MM.1S (cell line): ENCODE results near the gene RNF123.
"Not testable (repeated sequence)": the region's sequence is repeated elsewhere in the genome, so short reads cannot be mapped to it uniquely, and the experiment has no call there.

Experiments
- DNase-seq: peaks from one replicate; pipeline ENCODE4 v3.0.0-alpha.2; 2015
- H2AFZ ChIP-seq: fragments of 300-600 bp; sonication (generic); 2 replicates; pipeline ENCODE4 v1.6.0; 2016; ENCODE audit warnings: antibody characterized with exemption, low read length
- H3F3A ChIP-seq: fragments of 300-600 bp; sonication (generic); 2 replicates; pipeline ENCODE4 v1.6.1; 2016; ENCODE audit warnings: mild to moderate bottlenecking, antibody characterized with exemption, low read length, moderate library complexity, mixed read lengths; ENCODE audit not compliant: insufficient read depth
- H3K27ac ChIP-seq: fragments of 300-600 bp; sonication (generic); 2 replicates; pipeline ENCODE4 v1.5.1; 2016; ENCODE audit warnings: mild to moderate bottlenecking, low read length
- H3K27me3 ChIP-seq: fragments of 300-600 bp; sonication (generic); replicated peaks from 2 replicates; pipeline ENCODE4 v1.6.0; 2016; ENCODE audit warnings: low read length; ENCODE audit not compliant: insufficient read depth
- H3K36me3 ChIP-seq: fragments of 300-600 bp; sonication (generic); replicated peaks from 2 replicates; pipeline ENCODE4 v1.6.1; 2016; ENCODE audit warnings: mild to moderate bottlenecking, low read length, mixed read lengths; ENCODE audit not compliant: insufficient read depth
- H3K4me1 ChIP-seq: fragments of 300-600 bp; sonication (generic); 2 replicates; pipeline ENCODE4 v1.6.1; 2016; ENCODE audit warnings: low read length, mixed read lengths
- H3K4me2 ChIP-seq: fragments of 300-600 bp; sonication (generic); 2 replicates; pipeline ENCODE4 v1.6.0; 2016; ENCODE audit warnings: low read depth, low read length
- H3K4me3 ChIP-seq: fragments of 300-600 bp; sonication (generic); 2 replicates; pipeline ENCODE4 v1.5.1; 2016; ENCODE audit warnings: low read length, mixed read lengths
- H3K79me2 ChIP-seq: fragments of 300-600 bp; sonication (generic); 2 replicates; pipeline ENCODE4 v1.6.1; 2016; ENCODE audit warnings: mixed run types, low read length, mixed read lengths
- H3K9ac ChIP-seq: fragments of 300-600 bp; sonication (generic); 2 replicates; pipeline ENCODE4 v1.6.1; 2016; ENCODE audit warnings: low read length, mixed read lengths
- H3K9me2 ChIP-seq: fragments of 300-600 bp; sonication (generic); replicated peaks from 2 replicates; pipeline ENCODE4 v1.6.1; 2016; ENCODE audit warnings: mild to moderate bottlenecking, low read length, mixed read lengths; ENCODE audit not compliant: insufficient read depth
- H3K9me3 ChIP-seq: fragments of 300-600 bp; sonication (generic); replicated peaks from 2 replicates; pipeline ENCODE4 v1.6.1; 2016; ENCODE audit warnings: mild to moderate bottlenecking, low read length, mixed read lengths; ENCODE audit not compliant: insufficient read depth
- H4K20me1 ChIP-seq: fragments of 300-600 bp; sonication (generic); 2 replicates; pipeline ENCODE4 v1.6.1; 2016; ENCODE audit warnings: mild to moderate bottlenecking, low read length, moderate library complexity, mixed read lengths; ENCODE audit not compliant: insufficient read depth
- CTCF ChIP-seq: fragments of 300-600 bp; sonication (generic); IDR thresholded peaks from 2 replicates; pipeline ENCODE4 v1.5.1; 2016; ENCODE audit warnings: antibody characterized with exemption, low read length, mixed read lengths
- EZH2 ChIP-seq: fragments of 300-600 bp; sonication (generic); optimal IDR thresholded peaks from 2 replicates; pipeline ENCODE3; 2017; ENCODE audit warnings: low read depth, mild to moderate bottlenecking, antibody characterized with exemption, low read length, mixed read lengths
- EZH2phosphoT487 ChIP-seq: fragments of 300-600 bp; sonication (generic); IDR thresholded peaks from 2 replicates; pipeline ENCODE4 v1.6.1; 2018; ENCODE audit warnings: antibody characterized with exemption, low read length

RNF123 gene

DNA sequence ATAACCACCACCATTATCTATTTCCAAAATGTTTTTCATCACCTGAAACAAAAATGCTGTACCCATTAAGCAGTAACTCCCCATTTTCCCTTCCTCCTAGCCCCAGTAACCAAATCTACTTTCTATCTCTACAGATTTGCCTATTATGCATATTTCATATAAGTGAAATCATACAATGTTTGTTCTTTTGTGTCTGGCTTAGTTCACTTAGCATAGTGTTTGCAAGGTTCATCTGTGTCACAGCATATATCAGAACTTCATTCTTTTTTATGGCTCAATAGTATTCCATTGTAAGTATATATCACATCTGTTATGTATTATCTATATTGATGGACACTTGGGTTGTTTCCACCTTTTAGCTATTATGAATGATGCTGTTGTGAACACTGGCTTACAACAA, 51.1 kb downstream of the RNF123 start:
- Histone ChIP-seq H3K9me3 (no peaks in the 10 kb centered on the region), H3K79me2 (peaks cover 10% of the 10 kb centered on the region), H3K36me3 (no peaks in the 10 kb centered on the region), H3K4me2 (no peak overlapping the region), H3K4me3 (no peak overlapping the region), H3F3A (no peaks in the 10 kb centered on the region), H3K9ac (no peak overlapping the region), H3K27ac (no peak overlapping the region), H3K4me1 (no peaks in the 10 kb centered on the region), H3K9me2 (no peaks in the 10 kb centered on the region), H2AFZ (no peak overlapping the region), H4K20me1 (no peaks in the 10 kb centered on the region), H3K27me3 (no peaks in the 10 kb centered on the region)
- TF ChIP-seq CTCF, result no peak
- TF ChIP-seq EZH2phosphoT487, result no peak
- no peak for TF ChIP-seq EZH2
- DNase-seq, result no peak

- Histone ChIP-seq H3K9me3 (no peaks in the 10 kb centered on the region), H3F3A (no peaks in the 10 kb centered on the region), H3K27ac (no peak overlapping the region), H3K79me2 (peaks cover 26% of the 10 kb centered on the region), H3K9me2 (no peaks in the 10 kb centered on the region), H3K27me3 (no peaks in the 10 kb centered on the region), H4K20me1 (no peaks in the 10 kb centered on the region), H3K4me1 (no peaks in the 10 kb centered on the region), H3K4me3 (no peak overlapping the region), H3K36me3 (0 out of 2 replicates have a peak, but pooled peaks cover 4% of the 10 kb centered on the region), H2AFZ (no peak overlapping the region), H3K9ac (no peak overlapping the region), H3K4me2 (no peak overlapping the region)
- no peak for TF ChIP-seq EZH2
- DNase-seq, result no peak
Measured at GRCh38 chr3:49745986-49746385, 56.6 kb downstream of the RNF123 start.

- TF ChIP-seq CTCF, result no peak
- TF ChIP-seq EZH2phosphoT487, result no peak
- no peak for TF ChIP-seq EZH2
- H3K4me1 ChIP-seq, result no peaks in the 10 kb centered on the region
- H4K20me1 ChIP-seq, result no peaks in the 10 kb centered on the region
- no peak for DNase-seq
- 0 out of 2 replicates have a peak, but pooled peaks cover 4% of the 10 kb centered on the region for H3K36me3 ChIP-seq
- H3K4me2 ChIP-seq, result no peak overlapping the region
- H3K27ac ChIP-seq, result no peak overlapping the region
- no peaks in the 10 kb centered on the region for H3K27me3 ChIP-seq
- H2AFZ ChIP-seq, result no peak overlapping the region
- no peak overlapping the region for H3K9ac ChIP-seq
- H3K9me2 ChIP-seq, result no peaks in the 10 kb centered on the region
- H3K9me3 ChIP-seq, result no peaks in the 10 kb centered on the region
- H3F3A ChIP-seq, result no peaks in the 10 kb centered on the region
- no peak overlapping the region for H3K4me3 ChIP-seq
- H3K79me2 ChIP-seq, result peaks cover 32% of the 10 kb centered on the region
Measured at GRCh38 chr3:49747792-49748480, 58.6 kb downstream of the RNF123 start.

DNA sequence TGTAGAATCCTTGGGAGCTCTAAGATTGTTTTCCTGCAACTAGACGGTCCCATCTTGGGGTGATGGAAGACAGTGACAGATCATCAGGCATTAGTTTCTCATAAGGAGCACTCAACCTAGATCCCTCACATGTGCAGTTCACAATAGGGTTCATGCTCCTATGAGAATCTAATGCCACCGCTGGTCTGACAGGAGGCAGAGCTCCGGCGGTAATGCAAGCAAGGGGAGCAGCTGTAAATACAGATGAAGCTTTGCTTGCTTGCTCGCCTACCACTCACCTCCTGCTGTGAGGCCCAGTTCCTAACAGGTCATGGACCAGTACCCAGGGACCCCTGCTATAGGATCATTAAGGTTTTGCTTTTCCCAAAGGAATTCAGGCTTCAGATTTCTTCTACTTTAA, 59.5 kb downstream of the RNF123 start:
- H2AFZ ChIP-seq, H3K9me2 ChIP-seq, H3K36me3 ChIP-seq, H4K20me1 ChIP-seq, H3K9me3 ChIP-seq, H3F3A ChIP-seq, H3K4me2 ChIP-seq, H3K27ac ChIP-seq, DNase-seq, H3K27me3 ChIP-seq, H3K4me1 ChIP-seq, H3K4me3 ChIP-seq, H3K9ac ChIP-seq: not testable (repeated sequence)
- peaks cover 37% of the 10 kb centered on the region for H3K79me2 ChIP-seq
